ENCODE data around the gene MPND. TPM values are rescaled to one million over a fixed set of nuclear protein-coding genes. Genes with fewer than 3 reads are reported as not detected.

Gene MPND
- total RNA-seq: 22.4 TPM

GRCh38 chr19:4343370-4344307 is at the start of gene MPND:
TSS of gene MPND (plus strand) at chr19:4343562. CDS start at chr19:4343594, 32 bp downstream.
- DNase-seq (ENCODE audit: low read depth in 2 of 3, low spot score in 2 of 3): peak; percentile 80 to 92 (median 85)

- DNase-seq (ENCODE audit: low read depth in 2 of 3, low spot score in 2 of 3): no peak
Measured at GRCh38 chr19:4294389-4294788, 49.0 kb upstream of the MPND start.

- peak in 1 of 3 donors; percentile 45 for DNase-seq (ENCODE audit: low read depth in 2 of 3, low spot score in 2 of 3)
Measured at GRCh38 chr19:4295972-4296771, 47.2 kb upstream of the MPND start.

GRCh38 chr19:4297901-4298809 is 45.2 kb upstream of the MPND start:
- no peak for DNase-seq (ENCODE audit: low read depth in 2 of 3, low spot score in 2 of 3)

- no peak for DNase-seq (ENCODE audit: low read depth in 2 of 3, low spot score in 2 of 3)
Measured at GRCh38 chr19:4298810-4299550, 44.4 kb upstream of the MPND start.

- no peak for DNase-seq (ENCODE audit: low read depth in 2 of 3, low spot score in 2 of 3)
Measured at GRCh38 chr19:4300589-4300988, 42.8 kb upstream of the MPND start.

- DNase-seq (ENCODE audit: low read depth in 2 of 3, low spot score in 2 of 3): peak in 1 of 3 donors; percentile 19
Measured at GRCh38 chr19:4301590-4302242, 41.6 kb upstream of the MPND start.

- peak in 1 of 3 donors; percentile 60 for DNase-seq (ENCODE audit: low read depth in 2 of 3, low spot score in 2 of 3)
Measured at GRCh38 chr19:4302243-4302640, 41.1 kb upstream of the MPND start, which contains the start of gene TMIGD2. TSS of gene TMIGD2 (minus strand) at chr19:4302389. CDS start at chr19:4302385, 4 bp downstream.

- no peak for DNase-seq (ENCODE audit: low read depth in 2 of 3, low spot score in 2 of 3)
Measured at GRCh38 chr19:4303819-4304537, 39.4 kb upstream of the MPND start.

GRCh38 chr19:4304538-4305256 is 38.7 kb upstream of the MPND start, which contains the start of gene FSD1:
TSS of gene FSD1 (plus strand) at chr19:4304598. CDS start at chr19:4304747, 149 bp downstream.
- peak in 2 of 3 donors; percentile 46 to 73 for DNase-seq (ENCODE audit: low read depth in 2 of 3, low spot score in 2 of 3)

GRCh38 chr19:4305257-4305612 is 38.1 kb upstream of the MPND start:
- DNase-seq (ENCODE audit: low read depth in 2 of 3, low spot score in 2 of 3): no peak

- DNase-seq (ENCODE audit: low read depth in 2 of 3, low spot score in 2 of 3): no peak
Measured at GRCh38 chr19:4305659-4306058, 37.7 kb upstream of the MPND start.

GRCh38 chr19:4310247-4311121 is 32.9 kb upstream of the MPND start:
- DNase-seq (ENCODE audit: low read depth in 2 of 3, low spot score in 2 of 3): no peak

GRCh38 chr19:4313847-4314490 is 29.4 kb upstream of the MPND start:
- DNase-seq (ENCODE audit: low read depth in 2 of 3, low spot score in 2 of 3): no peak

GRCh38 chr19:4316956-4317355 is 26.4 kb upstream of the MPND start:
- no peak for DNase-seq (ENCODE audit: low read depth in 2 of 3, low spot score in 2 of 3)

- no peak for DNase-seq (ENCODE audit: low read depth in 2 of 3, low spot score in 2 of 3)
Measured at GRCh38 chr19:4318460-4318859, 24.9 kb upstream of the MPND start.

Data from hematopoietic multipotent progenitor cell (in vitro differentiated cells).